Measurements from ENCODE around the gene AFTPH.
A peak's percentile ranks its signal among the peaks of the same experiment; 100 is the strongest.

AFTPH gene

DNA sequence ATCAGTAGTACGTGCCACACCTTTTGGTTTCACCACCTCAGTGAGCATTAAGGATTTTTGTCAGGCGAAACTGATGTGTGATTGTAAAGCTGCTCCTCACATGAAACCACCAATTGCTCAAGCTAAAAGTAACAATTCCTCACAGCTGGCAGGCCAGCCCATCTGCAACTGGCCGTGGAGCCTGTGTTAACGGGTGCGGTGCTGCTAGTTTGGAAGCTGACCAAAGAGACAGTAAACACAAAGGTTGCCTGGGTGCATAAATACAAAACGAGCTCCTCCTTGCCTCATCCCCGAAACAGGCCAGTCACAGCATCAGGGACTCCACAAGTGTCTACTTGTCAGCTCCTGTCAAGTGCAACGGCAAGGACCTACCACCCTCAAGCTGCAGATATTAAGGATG lies 38.2 kb upstream of the AFTPH start:
- Histone ChIP-seq H3K9ac (ENCODE audit: low read length) (no peak overlapping the region), H3K4me1 (ENCODE audit: control insufficient read depth, insufficient read depth, low read length) (peaks cover 9% of the 10 kb centered on the region), H3K9me3 (ENCODE audit: control insufficient read depth, insufficient read depth, low read depth, low read length) (no peaks in the 10 kb centered on the region), H3K27ac (ENCODE audit: low read depth, low read length) (no peak overlapping the region), H3K4me3 (ENCODE audit: low read depth, low read length) (no peak overlapping the region), H3K36me3 (ENCODE audit: control insufficient read depth, insufficient read depth, low read length) (no peaks in the 10 kb centered on the region), H3K27me3 (ENCODE audit: control insufficient read depth, insufficient read depth, low read length) (no peaks in the 10 kb centered on the region; the same call in 1 of the 2 replicates)

DNA sequence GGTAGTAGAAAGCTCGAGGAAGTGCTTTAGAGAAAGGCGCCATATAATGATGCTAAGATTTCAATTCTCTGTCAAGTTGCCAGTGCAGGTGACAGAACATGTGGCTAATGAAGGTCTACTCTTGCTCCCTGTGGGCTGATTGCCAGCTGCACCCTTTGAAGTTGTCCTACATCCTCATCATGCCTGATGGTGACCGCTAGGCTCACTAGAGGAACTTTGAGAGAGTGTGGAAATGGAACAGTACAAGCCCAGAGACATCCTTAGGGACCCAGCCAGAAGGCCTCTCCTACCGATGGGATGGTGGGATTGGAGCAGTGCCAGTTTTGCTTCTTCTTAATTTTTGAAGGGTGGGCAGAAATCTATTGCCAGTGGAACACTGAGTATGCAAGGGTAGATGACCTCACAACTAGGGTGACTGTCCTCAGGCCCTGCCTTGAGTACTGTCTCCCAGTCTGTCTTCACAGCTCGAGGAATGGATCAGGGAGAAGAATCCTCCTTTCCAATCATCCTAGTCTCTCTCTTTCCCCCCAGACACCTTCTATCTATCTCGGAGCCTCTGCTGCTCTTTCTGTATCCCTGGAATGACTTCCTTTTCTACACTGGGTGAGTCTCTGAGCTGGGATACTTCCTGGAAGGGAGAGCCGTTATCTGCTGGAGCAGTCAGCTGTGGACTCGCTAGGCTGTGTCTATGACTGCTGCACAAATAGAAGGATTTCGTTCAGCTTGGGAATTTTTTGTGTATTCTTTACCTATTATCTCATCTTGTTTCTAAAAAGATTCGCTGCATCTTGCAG lies 36.7 kb upstream of the AFTPH start:
- no peak overlapping the region for H3K4me3 ChIP-seq (ENCODE audit: low read depth, low read length)

GRCh38 chr2:64488050-64488974 lies 35.8 kb upstream of the AFTPH start:
- no peak overlapping the region for H3K27ac ChIP-seq (ENCODE audit: low read depth, low read length)
- no peaks in the 10 kb centered on the region for H3K36me3 ChIP-seq (ENCODE audit: control insufficient read depth, insufficient read depth, low read length)
- peak overlapping the region; percentile 25; the same call in 1 of the 2 replicates for H3K4me3 ChIP-seq (ENCODE audit: low read depth, low read length)
- H3K27me3 ChIP-seq (ENCODE audit: control insufficient read depth, insufficient read depth, low read length): no peaks in the 10 kb centered on the region
- H3K9ac ChIP-seq (ENCODE audit: low read length): no peak overlapping the region
- peaks cover 15% of the 10 kb centered on the region for H3K4me1 ChIP-seq (ENCODE audit: control insufficient read depth, insufficient read depth, low read length)
- no peaks in the 10 kb centered on the region for H3K9me3 ChIP-seq (ENCODE audit: control insufficient read depth, insufficient read depth, low read depth, low read length)

More for the DNA sequence above, 36.7 kb upstream of the AFTPH start:
- Histone ChIP-seq H3K9me3 (ENCODE audit: control insufficient read depth, insufficient read depth, low read depth, low read length) (no peaks in the 10 kb centered on the region), H3K9ac (ENCODE audit: low read length) (no peak overlapping the region), H3K27ac (ENCODE audit: low read depth, low read length) (no peak overlapping the region), H3K36me3 (ENCODE audit: control insufficient read depth, insufficient read depth, low read length) (no peaks in the 10 kb centered on the region), H3K4me1 (ENCODE audit: control insufficient read depth, insufficient read depth, low read length) (peaks cover 10% of the 10 kb centered on the region), H3K27me3 (ENCODE audit: control insufficient read depth, insufficient read depth, low read length) (no peaks in the 10 kb centered on the region)

GRCh38 chr2:64489081-64489751 lies 34.9 kb upstream of the AFTPH start:
- H3K4me3 ChIP-seq (ENCODE audit: low read depth, low read length): no peak overlapping the region
- no peaks in the 10 kb centered on the region for H3K9me3 ChIP-seq (ENCODE audit: control insufficient read depth, insufficient read depth, low read depth, low read length)
- H3K4me1 ChIP-seq (ENCODE audit: control insufficient read depth, insufficient read depth, low read length): peaks cover 18% of the 10 kb centered on the region
- no peak overlapping the region for H3K27ac ChIP-seq (ENCODE audit: low read depth, low read length)
- no peaks in the 10 kb centered on the region for H3K27me3 ChIP-seq (ENCODE audit: control insufficient read depth, insufficient read depth, low read length)
- H3K36me3 ChIP-seq (ENCODE audit: control insufficient read depth, insufficient read depth, low read length): no peaks in the 10 kb centered on the region
- H3K9ac ChIP-seq (ENCODE audit: low read length): no peak overlapping the region

- H3K4me1 ChIP-seq (ENCODE audit: control insufficient read depth, insufficient read depth, low read length): peaks cover 18% of the 10 kb centered on the region
- H3K9me3 ChIP-seq (ENCODE audit: control insufficient read depth, insufficient read depth, low read depth, low read length): no peaks in the 10 kb centered on the region
- no peak overlapping the region for H3K9ac ChIP-seq (ENCODE audit: low read length)
- H3K36me3 ChIP-seq (ENCODE audit: control insufficient read depth, insufficient read depth, low read length): no peaks in the 10 kb centered on the region
- no peak overlapping the region for H3K27ac ChIP-seq (ENCODE audit: low read depth, low read length)
- H3K4me3 ChIP-seq (ENCODE audit: low read depth, low read length): no peak overlapping the region
- no peaks in the 10 kb centered on the region for H3K27me3 ChIP-seq (ENCODE audit: control insufficient read depth, insufficient read depth, low read length)
Measured at GRCh38 chr2:64491426-64491825, 32.7 kb upstream of the AFTPH start.

- Histone ChIP-seq H3K4me1 (ENCODE audit: control insufficient read depth, insufficient read depth, low read length) (peaks cover 18% of the 10 kb centered on the region), H3K4me3 (ENCODE audit: low read depth, low read length) (no peak overlapping the region), H3K27me3 (ENCODE audit: control insufficient read depth, insufficient read depth, low read length) (no peaks in the 10 kb centered on the region), H3K9ac (ENCODE audit: low read length) (no peak overlapping the region), H3K27ac (ENCODE audit: low read depth, low read length) (no peak overlapping the region), H3K9me3 (ENCODE audit: control insufficient read depth, insufficient read depth, low read depth, low read length) (no peaks in the 10 kb centered on the region), H3K36me3 (ENCODE audit: control insufficient read depth, insufficient read depth, low read length) (no peaks in the 10 kb centered on the region)
Measured at GRCh38 chr2:64492272-64492671, 31.9 kb upstream of the AFTPH start.

DNA sequence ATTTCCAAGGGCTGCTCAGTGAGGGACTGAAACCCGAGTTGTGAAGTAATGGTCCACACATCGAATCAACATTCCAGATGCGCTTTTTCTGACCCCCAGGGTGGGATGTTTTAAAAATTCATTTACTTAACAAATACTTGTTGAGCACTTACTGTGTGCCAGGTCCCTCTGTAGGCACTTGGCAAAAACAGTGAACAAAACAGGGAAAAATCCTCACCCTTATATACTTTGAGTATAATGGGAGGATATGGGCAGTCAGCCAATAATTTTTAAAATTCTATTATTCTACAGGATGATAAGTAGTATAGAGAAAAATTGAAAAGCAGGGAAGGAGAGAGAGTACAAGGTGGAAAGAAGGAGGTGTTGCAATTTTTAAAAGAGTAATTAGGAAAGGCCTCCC lies 31.3 kb upstream of the AFTPH start:
- Histone ChIP-seq H3K27me3 (ENCODE audit: control insufficient read depth, insufficient read depth, low read length) (no peaks in the 10 kb centered on the region), H3K9me3 (ENCODE audit: control insufficient read depth, insufficient read depth, low read depth, low read length) (no peaks in the 10 kb centered on the region), H3K27ac (ENCODE audit: low read depth, low read length) (no peak overlapping the region), H3K4me1 (ENCODE audit: control insufficient read depth, insufficient read depth, low read length) (peaks cover 18% of the 10 kb centered on the region), H3K36me3 (ENCODE audit: control insufficient read depth, insufficient read depth, low read length) (no peaks in the 10 kb centered on the region), H3K4me3 (ENCODE audit: low read depth, low read length) (no peak overlapping the region), H3K9ac (ENCODE audit: low read length) (no peak overlapping the region)

- Histone ChIP-seq H3K4me3 (ENCODE audit: low read depth, low read length) (no peak overlapping the region), H3K27me3 (ENCODE audit: control insufficient read depth, insufficient read depth, low read length) (no peaks in the 10 kb centered on the region), H3K4me1 (ENCODE audit: control insufficient read depth, insufficient read depth, low read length) (peaks cover 11% of the 10 kb centered on the region), H3K36me3 (ENCODE audit: control insufficient read depth, insufficient read depth, low read length) (no peaks in the 10 kb centered on the region), H3K9me3 (ENCODE audit: control insufficient read depth, insufficient read depth, low read depth, low read length) (no peaks in the 10 kb centered on the region), H3K9ac (ENCODE audit: low read length) (no peak overlapping the region), H3K27ac (ENCODE audit: low read depth, low read length) (no peak overlapping the region)
Measured at GRCh38 chr2:64493788-64494187, 30.3 kb upstream of the AFTPH start.

DNA sequence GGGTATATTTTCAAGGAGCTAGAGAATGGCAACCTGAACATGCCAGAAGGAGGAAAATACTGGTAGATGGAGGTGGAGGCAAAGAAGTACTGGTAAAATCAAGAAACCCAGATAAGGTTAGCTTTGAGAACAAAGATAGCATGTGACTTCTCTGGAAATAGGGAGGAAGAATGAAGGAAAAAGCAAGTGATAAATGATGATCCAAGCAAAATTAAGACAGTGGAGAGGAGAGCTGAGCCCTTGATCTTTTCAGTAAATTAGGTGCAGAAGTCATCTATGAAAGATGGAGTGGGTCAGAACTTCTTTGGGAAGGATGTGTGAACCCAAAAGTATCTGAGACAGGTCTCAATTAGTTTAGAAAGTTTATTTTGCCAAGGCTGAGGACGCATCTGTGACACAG lies 25.7 kb upstream of the AFTPH start:
- Histone ChIP-seq H3K9ac (ENCODE audit: low read length) (no peak overlapping the region), H3K4me1 (ENCODE audit: control insufficient read depth, insufficient read depth, low read length) (peaks cover 4% of the 10 kb centered on the region), H3K27me3 (ENCODE audit: control insufficient read depth, insufficient read depth, low read length) (no peaks in the 10 kb centered on the region), H3K27ac (ENCODE audit: low read depth, low read length) (no peak overlapping the region), H3K4me3 (ENCODE audit: low read depth, low read length) (no peak overlapping the region), H3K36me3 (ENCODE audit: control insufficient read depth, insufficient read depth, low read length) (no peaks in the 10 kb centered on the region), H3K9me3 (ENCODE audit: control insufficient read depth, insufficient read depth, low read depth, low read length) (no peaks in the 10 kb centered on the region)

DNA sequence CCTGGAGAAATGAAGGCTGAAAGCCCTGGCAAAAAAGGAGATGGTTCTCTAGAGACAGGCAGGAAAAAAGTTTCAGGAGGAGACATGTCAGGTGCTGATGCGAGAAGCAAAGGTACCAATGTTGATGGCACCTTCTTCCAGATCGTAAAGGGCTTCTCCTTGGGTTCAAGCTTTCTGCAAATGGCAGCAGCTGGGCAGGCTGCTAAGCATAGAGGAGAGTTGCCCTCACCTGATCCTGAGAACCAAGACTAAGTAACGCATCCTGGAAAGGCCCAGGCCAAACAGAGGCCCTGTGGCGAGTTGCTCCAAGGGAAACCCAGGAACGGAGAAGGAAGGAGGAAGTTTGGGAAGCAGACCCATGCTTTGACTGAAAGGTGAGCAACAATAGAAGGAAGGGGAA lies 23.6 kb upstream of the AFTPH start:
- Histone ChIP-seq H3K9me3 (ENCODE audit: control insufficient read depth, insufficient read depth, low read depth, low read length) (no peaks in the 10 kb centered on the region), H3K4me1 (ENCODE audit: control insufficient read depth, insufficient read depth, low read length) (0 out of 2 replicates have a peak, but pooled peaks cover 3% of the 10 kb centered on the region), H3K36me3 (ENCODE audit: control insufficient read depth, insufficient read depth, low read length) (no peaks in the 10 kb centered on the region), H3K9ac (ENCODE audit: low read length) (no peak overlapping the region), H3K27me3 (ENCODE audit: control insufficient read depth, insufficient read depth, low read length) (no peaks in the 10 kb centered on the region), H3K4me3 (ENCODE audit: low read depth, low read length) (no peak overlapping the region), H3K27ac (ENCODE audit: low read depth, low read length) (no peak overlapping the region)

Data from HUES6 (cell line).